HG03558 (cell line): ENCODE results near the gene IGLL5.

Experiments
- ATAC-seq: cut with Tn5 transposase; IDR thresholded peaks from one replicate; pipeline ENCODE4 v1.9.1; 2021; ENCODE audit warnings: moderate number of reproducible peaks; ENCODE audit not compliant: unreplicated experiment; ENCODE audit errors: extremely low read depth

Gene IGLL5

GRCh38 chr22:22887621-22888503, at the start of gene IGLL5:
IGLL5 (plus strand) TSS chr22:22887816; CDS start chr22:22888054, 238 bp downstream.
- no peak for ATAC-seq

GRCh38 chr22:22838148-22838786, 49.3 kb upstream of the IGLL5 start:
- no peak for ATAC-seq

GRCh38 chr22:22839570-22840314, 47.9 kb upstream of the IGLL5 start:
- ATAC-seq: no peak

GRCh38 chr22:22840780-22841179, 46.8 kb upstream of the IGLL5 start:
- ATAC-seq: no peak

- ATAC-seq: no peak
Measured at GRCh38 chr22:22841598-22841997, 46.0 kb upstream of the IGLL5 start.

- ATAC-seq: no peak
Measured at GRCh38 chr22:22842085-22842484, 45.5 kb upstream of the IGLL5 start.

- ATAC-seq: no peak
Measured at GRCh38 chr22:22843848-22844247, 43.8 kb upstream of the IGLL5 start.

- no peak for ATAC-seq
Measured at GRCh38 chr22:22847241-22847640, 40.4 kb upstream of the IGLL5 start.

GRCh38 chr22:22848364-22848866, 39.2 kb upstream of the IGLL5 start:
- no peak for ATAC-seq

- no peak for ATAC-seq
Measured at GRCh38 chr22:22849640-22850610, 37.7 kb upstream of the IGLL5 start.

GRCh38 chr22:22851969-22852368, 35.6 kb upstream of the IGLL5 start:
- no peak for ATAC-seq

- ATAC-seq: no peak
Measured at GRCh38 chr22:22853713-22854112, 33.9 kb upstream of the IGLL5 start.

- ATAC-seq: no peak
Measured at GRCh38 chr22:22854466-22854865, 33.1 kb upstream of the IGLL5 start.

GRCh38 chr22:22855085-22855484, 32.5 kb upstream of the IGLL5 start:
- no peak for ATAC-seq

GRCh38 chr22:22855617-22856308, 31.9 kb upstream of the IGLL5 start:
- ATAC-seq: no peak

- no peak for ATAC-seq
Measured at GRCh38 chr22:22856364-22856763, 31.3 kb upstream of the IGLL5 start.

- no peak for ATAC-seq
Measured at GRCh38 chr22:22856885-22857606, 30.6 kb upstream of the IGLL5 start.
